T-helper 22 cell (primary cell): ENCODE results near the gene NDUFS2.
A peak's percentile ranks its signal among the peaks of the same experiment; 100 is the strongest.

Experiments used
- DNase-seq: peaks from one replicate; pipeline ENCODE4 v3.0.0-alpha.2; 2020; ENCODE audit warnings: low read depth

NDUFS2 gene

DNA sequence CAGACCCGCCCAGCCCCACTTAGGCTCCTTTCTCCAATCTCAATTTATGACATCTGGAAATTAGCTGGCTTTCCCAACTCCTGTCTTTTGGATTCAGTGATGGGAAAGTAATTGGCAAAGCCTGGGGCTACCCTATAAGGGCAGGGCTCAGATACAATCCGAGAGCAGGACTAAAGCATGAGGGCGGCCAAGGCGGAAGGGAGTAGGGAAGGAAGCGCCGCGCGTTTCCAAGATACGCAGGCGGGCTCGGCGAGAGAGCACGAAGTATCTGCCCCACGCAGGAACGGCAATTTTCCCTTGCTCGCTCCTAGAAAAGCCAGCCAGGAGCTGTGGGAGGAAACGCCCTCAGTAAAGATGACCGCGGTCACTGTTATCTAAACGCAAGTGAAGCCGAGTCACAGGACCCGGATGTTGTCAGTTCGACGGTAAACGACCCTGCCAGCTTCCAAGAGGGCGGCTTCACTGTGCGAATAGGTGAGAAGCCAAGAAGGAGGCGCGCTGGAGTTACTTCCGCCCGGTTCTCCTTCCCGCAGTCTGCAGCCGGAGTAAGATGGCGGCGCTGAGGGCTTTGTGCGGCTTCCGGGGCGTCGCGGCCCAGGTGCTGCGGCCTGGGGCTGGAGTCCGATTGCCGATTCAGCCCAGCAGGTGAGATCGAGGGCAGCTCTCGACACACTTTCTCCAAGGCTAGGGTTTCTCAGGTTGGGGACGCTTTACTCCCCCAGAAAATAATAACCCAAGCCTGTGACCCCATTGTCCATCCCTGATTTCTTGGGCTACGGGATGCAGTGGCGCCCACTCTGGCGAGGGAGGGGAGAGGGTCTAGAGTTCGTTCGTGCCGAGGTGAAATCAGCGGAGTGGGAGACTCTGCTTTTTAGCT is at the start of gene NDUFS2:
TSS of gene NDUFS2 (plus strand) at position 532 of the 877 bp plus-strand sequence. CDS start at position 551, 19 bp downstream.
- DNase-seq, result peak; percentile 94

DNA sequence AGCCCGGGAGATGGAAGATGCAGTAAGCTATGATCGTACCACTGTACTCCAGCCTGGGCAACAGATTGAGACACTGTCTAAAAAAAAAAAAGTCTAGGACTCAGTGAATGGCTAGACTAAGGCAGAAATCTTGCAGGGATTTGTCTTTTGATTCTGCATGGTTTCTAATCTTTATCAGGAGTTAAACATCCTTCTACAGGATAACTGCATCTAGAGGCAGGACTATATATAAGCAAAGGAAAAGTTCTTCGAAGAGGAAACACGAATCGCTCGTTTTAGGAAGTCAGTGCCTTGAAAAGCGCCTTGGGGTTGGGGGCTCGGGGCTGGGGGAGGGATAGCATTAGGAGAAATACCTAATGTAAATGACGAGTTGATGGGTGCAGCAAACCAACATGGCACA is 49.0 kb upstream of the NDUFS2 start:
- DNase-seq, result no peak

GRCh38 chr1:161153682-161154337 is 48.4 kb upstream of the NDUFS2 start, which contains the start of gene UFC1:
TSS of gene UFC1 (plus strand) at chr1:161153978. CDS start at chr1:161153998, 20 bp downstream.
- peak; percentile 78 for DNase-seq

DNA sequence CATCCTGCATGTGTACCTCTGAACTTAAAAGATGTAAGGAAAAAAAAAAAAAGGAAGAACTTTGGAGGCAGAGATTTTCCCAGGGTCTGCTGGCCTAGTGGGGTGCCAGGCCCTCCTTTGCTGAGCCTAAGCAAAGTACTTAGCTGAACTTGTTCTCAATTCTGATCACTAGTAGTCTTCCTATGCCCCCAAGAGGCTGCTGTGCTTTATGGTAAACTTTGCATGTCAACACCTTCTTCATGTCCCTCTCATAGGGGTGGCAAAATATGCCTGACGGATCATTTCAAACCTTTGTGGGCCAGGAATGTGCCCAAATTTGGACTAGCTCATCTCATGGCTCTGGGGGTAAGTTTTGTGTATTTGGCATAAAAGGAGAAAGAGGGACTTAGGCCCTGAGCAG is 44.3 kb upstream of the NDUFS2 start:
- no peak for DNase-seq

DNA sequence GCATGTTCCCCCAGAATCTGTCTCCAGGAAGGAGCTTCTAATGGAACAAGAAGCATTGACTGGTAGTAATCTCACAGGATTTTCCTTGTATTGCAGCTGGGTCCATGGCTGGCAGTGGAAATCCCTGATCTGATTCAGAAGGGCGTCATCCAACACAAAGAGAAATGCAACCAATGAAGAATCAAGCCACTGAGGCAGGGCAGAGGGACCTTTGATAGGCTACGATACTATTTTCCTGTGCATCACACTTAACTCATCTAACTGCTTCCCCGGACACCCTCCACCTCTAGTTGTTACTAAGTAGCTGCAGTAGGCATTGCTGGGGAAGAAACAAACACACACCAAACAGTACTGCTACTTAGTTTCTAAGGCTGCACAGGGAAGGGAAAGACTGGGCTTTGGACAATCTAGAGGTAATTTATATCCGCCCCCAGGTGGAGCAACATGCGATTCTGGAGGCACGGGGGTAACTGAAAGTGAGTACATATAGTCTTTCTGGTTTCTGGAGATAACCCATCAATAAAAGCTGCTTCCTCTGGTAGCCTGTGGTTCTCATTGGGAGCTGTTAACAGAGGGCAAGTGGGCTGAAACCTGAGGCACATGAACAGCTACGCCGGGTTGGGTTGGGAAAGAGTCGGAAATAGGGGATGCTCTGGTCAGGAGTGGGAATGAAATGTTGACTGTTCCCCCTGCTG is 43.7 kb upstream of the NDUFS2 start:
- DNase-seq, result no peak

DNA sequence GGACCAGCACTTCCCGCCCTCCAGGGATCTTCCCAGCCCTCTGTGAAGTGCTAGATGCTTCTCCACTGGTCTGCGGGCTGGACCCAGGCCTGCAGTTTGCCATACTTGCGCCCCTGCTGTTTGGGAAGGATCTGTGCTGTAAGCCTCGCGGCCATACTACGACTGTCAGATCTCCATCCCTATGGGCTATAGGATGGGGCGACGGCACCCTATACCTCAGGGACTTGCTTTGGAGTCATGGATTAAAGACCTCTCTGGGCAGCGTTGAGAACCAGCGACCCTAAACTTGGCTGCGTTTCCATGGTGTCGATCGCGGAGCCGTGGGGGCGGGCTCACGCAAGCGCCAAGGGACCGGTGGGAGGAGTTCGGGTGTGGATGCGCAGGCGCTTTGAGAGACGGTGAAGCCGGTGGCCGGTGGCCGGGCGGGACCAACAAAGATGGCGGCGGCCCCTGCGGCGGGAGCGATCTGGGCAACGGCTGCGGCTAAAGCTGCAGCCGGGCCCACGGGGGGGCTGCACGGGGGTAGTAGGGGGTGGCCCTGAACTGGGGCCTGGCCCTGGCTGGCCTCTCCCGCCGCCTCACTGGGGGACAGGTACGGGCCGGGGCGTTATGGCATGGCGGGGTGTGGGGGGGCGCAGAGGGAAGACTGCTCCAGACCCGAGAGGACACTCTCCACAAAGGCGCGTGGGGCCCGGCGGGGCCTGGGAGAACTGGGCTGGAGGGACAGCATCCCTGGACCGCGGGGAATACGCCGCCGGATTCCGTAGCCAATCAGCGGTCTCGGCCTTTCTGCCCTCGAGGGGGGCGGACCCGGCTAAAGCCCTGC is 42.9 kb upstream of the NDUFS2 start, which contains the start of gene USP21:
TSS of gene USP21 (plus strand) at position 414 of the 826 bp plus-strand sequence. CDS start 1,141 bp downstream, outside the sequence.
- DNase-seq, result peak; percentile 84

GRCh38 chr1:161159913-161160243 is 42.3 kb upstream of the NDUFS2 start:
- DNase-seq, result no peak

- DNase-seq, result no peak
Measured at GRCh38 chr1:161160671-161161145, 41.5 kb upstream of the NDUFS2 start.

DNA sequence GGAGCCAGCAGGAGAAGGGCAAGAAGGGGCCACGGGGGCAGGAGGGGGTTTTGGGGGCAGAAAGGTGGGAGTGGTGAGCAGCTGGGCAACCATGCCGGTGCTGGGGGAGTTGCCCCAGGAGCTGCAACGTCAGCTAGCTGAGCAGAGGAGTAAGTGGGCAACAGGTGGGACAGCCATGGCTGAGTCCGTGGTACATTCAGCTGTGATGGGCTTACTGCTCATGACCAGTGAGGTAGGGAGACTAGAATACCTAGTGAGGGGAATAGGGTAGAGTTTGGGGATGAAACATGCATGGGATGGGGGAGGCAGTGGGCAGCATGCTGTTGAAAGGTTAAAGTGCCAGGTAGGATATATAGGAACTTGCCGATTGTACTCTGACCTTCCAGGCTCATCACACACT is 40.5 kb upstream of the NDUFS2 start:
- no peak for DNase-seq

DNA sequence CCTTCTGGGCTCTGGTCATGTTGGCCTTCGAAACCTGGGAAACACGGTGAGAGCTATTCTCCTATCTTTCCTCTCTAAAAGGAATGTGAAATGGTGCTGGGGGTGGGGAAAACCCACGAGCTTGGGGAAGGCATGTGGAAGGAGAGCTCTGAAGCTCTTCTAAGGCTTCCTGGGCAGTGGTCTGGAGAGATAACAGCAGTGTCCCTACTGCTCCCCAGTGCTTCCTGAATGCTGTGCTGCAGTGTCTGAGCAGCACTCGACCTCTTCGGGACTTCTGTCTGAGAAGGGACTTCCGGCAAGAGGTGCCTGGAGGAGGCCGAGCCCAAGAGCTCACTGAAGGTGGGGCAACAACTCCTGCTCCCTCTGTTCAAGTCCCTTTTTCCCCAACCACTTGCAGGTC is 40.1 kb upstream of the NDUFS2 start:
- no peak for DNase-seq

DNA sequence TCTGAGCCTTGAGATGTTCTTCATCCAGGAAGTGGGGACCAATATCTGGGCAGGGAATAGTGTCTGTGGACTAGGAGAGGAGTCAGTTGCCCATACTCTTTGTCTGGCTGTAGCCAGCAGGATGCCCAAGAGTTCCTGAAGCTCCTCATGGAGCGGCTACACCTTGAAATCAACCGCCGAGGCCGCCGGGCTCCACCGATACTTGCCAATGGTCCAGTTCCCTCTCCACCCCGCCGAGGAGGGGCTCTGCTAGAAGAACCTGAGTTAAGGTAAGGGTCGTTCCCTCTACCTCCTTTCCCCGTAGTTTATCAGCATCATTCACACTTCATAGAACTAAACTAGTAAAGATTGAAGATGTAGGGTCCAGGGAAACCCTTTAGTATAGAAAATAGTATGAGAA is 39.4 kb upstream of the NDUFS2 start:
- no peak for DNase-seq

- DNase-seq, result no peak
Measured at GRCh38 chr1:161163793-161164192, 38.4 kb upstream of the NDUFS2 start.

DNA sequence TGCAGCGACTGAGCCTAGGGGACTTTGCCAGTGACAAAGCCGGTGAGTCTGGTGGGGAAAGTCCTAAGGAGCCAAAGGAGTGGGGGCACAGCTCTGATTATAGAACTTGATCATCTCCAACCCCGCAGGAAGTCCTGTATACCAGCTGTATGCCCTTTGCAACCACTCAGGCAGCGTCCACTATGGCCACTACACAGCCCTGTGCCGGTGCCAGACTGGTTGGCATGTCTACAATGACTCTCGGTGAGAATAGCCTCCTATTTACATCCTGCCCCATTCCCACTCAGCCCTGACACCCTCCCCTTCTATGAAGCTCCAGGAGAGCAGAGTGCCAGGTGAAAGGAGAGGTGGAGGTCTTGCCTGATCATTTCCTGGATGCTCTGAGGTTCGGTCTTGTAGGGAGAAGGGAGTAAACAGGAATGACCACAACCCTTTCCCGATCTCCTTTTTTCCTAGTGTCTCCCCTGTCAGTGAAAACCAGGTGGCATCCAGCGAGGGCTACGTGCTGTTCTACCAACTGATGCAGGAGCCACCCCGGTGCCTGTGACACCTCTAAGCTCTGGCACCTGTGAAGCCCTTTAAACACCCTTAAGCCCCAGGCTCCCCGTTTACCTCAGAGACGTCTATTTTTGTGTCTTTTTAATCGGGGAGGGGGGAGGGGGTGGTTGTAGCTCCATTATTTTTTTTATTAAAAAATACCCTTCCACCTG is 37.1 kb upstream of the NDUFS2 start:
- no peak for DNase-seq

DNA sequence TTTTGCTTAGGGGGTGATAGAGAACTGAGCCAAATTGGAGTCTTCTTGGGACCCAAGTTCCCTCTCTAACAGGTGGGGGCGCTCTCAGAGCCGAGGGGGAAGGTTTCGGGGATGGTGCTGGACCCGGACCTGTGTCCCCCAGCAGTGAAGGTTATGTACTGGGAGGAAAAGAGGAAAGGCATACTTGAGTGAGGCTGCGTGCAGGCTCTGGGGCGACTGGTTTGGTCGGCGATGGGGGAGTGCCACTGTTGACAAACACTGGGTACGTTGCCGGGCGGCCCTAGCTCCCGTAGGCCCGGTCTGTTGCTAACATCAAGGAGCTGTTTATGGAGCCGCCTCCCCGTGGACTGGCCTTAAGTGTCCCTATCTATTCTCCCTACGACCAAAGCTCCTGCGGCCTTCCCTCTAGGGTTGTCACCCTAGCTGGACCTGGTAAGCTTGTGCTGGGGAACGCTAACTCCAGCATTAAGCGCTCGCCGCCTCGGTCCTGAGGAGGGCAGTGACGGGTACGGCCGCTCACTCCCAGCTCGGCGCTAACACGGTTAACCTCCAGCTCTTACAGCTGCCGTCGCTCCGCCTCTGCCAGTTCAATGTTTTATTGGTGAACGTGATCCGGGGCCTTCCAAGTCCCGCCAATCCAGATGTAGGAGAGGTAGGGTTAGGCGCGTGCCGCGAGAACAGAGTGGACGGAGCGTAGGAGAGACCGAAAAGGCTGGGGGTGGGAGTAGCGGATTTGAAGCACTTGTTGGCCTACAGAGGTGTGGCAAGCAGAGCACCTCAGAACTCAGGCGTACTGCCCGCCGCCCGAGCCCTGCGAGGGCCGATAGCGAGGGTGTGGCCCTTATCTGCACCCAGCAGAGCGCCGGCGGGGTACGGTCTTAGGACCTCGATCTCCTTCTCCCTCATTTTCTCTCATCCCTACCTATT is 36.2 kb upstream of the NDUFS2 start, which contains the start of gene PPOX:
TSS of gene PPOX (plus strand) at position 685 of the 927 bp plus-strand sequence. CDS start 422 bp downstream, outside the sequence.
- DNase-seq, result peak; percentile 92

DNA sequence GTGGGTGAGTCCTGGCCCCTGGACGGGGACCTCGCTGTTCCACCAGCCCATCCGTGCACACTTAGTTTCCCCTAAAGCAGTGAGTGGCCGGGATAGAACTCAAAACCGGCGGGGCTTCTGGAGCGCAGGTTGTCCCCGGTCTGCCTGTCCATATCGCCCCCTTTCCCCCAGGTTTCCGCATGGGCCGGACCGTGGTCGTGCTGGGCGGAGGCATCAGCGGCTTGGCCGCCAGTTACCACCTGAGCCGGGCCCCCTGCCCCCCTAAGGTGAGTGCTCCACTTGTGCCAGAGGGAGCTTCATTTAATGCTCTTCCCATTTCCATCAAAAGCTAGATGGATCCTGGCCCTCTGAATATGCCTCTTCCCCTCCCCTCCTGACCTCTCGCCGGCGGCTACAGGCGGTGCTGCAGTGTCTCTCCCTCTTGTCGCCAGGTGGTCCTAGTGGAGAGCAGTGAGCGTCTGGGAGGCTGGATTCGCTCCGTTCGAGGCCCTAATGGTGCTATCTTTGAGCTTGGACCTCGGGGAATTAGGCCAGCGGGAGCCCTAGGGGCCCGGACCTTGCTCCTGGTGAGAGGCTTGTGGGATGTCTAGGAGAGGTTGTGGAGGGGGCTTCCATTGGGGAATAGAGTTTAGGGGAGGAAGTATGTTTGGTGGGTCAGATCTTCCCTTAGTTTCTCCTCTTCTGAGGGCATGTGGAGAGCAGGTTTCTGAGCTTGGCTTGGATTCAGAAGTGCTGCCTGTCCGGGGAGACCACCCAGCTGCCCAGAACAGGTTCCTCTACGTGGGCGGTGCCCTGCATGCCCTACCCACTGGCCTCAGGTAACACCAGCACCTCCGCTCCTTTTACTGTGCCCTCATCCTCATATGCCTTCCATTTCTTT is 35.3 kb upstream of the NDUFS2 start:
- DNase-seq, result no peak

DNA sequence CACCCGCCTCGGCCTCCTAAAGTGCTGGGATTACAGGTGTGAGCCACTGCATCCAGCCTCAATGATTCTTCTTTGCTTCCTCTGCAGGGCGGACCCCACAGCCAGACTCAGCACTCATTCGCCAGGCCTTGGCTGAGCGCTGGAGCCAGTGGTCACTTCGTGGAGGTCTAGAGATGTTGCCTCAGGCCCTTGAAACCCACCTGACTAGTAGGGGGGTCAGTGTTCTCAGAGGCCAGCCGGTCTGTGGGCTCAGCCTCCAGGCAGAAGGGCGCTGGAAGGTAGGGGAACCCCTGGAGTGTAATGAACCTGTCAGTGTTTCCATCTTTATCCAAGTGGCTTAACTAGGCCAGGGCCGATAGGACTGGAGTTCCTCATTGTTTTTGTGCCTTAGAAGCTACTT is 33.3 kb upstream of the NDUFS2 start:
- no peak for DNase-seq

DNA sequence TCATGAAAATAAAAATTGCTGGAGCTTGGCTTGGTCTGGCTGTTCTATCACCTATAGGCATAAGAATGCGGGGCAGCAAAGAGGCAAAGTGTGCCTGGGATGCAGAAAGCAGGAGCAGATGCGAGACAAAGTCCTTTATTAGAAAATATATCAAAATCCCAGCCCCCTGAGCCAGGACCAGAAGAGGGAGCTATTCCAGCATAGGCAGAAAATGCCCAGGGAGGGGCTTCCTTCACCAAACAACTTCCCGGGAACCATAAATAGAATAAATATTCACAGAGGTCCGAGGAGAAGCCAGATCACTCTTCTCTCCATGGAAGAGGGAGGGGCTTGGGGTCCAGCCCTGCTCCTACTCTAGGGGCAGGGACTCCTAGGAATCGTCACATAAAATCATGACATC is 31.0 kb upstream of the NDUFS2 start:
- no peak for DNase-seq

DNA sequence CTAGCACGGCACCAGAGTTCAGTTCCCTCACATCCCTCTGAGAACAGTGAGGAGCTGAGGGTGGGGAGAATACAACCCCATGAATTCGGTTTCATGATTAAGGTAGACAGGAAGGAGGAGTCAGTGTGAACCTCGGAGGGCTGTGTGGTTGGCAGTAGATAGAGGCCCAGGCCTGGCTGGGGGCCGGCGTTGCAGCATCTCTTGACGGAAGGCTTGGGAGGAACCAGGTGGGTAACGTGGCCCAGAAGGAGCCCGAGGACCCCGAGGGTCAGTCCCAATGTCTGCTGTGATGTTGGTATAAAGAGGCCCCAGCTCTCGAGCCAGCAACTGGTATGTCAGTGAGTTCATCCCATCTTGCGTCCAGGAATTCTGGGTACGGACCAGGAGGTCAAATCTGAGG is 30.5 kb upstream of the NDUFS2 start:
- DNase-seq, result no peak

- DNase-seq, result no peak
Measured at GRCh38 chr1:161172349-161172748, 29.8 kb upstream of the NDUFS2 start.
